Dermis microvascular lymphatic vessel endothelial cell (primary cell): ENCODE measurements around the gene KNOP1. TPM values are rescaled to one million over a fixed set of nuclear protein-coding genes. Genes with fewer than 3 reads are reported as not detected.
"Not testable (repeated sequence)": the region's sequence is repeated elsewhere in the genome, so short reads cannot be mapped to it uniquely, and the experiment has no call there.

Experiments
- DNase-seq, 2 donors: peaks; one replicate each; pipeline versions ENCODE4 v3.0.0 to v3.0.0-alpha.2; 2010; ENCODE audit warnings: low read depth in 2 of 2
- total RNA-seq: library from RNA; depleted of rRNA; stranded (reverse); fragments of >200 nt; gene quantifications from 2 replicates; pipeline ENCODE4 v1.2.1, GENCODE V29; 2014

The KNOP1 gene
- total RNA-seq, 1 donor from 2014 or later: 9.4 TPM

DNA sequence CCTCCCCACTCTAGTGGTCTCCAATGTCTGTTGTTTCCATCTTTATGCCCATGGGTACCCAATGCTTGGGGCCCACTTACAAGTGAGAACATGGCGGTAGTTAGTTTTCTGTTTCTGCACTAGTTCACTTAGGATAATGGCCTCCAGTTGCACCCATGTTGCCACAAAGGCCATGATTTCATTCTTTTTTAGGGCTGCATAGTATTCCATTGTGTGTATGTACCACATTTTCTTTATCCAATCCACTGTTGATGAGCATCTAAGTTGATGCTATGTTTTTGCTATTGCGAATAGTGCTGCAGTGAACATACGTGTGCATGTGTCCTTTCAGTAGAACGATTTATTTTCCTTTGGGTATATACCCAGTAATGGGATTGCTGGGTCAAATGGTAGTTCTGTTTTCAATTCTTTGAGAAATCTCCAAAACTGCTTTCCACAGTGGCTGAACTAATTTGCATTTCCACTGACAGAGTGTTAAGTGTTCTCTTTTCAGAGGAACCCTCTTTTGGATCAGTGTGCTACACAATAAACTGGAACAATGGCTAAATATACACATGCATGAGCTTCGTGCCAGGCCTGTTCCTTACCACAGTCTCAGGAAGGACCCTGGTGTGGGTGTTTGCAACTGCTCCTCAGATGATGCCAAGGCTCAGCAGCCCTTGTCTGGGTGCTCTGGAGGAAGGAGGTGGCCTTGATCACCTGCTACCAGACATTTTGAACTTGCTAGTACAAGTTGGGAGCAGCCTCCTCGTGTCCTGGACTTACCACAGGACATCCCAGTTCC is 34.4 kb downstream of the KNOP1 start:
- no peak for DNase-seq

DNA sequence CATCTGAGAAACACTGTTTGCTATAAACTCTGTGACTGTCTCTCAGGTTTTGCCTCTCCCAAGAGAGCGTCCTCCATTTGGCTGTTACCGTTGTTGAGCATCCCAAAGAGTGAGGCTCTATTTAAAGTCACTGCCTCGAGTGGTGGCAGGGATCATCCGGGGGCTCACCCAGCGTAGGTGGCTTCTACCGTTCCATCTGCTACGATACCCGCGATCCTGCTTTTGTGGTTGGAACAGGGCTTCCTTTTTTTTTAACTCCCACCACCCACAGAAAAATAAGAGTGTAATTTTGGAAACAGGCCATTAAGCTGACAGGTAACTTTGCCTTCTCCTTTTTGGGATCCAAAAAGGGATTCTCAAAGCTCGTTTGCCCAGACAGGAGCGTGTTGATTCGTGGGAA is 36.4 kb downstream of the KNOP1 start:
- DNase-seq: no peak

GRCh38 chr16:19680881-19681340 is 37.1 kb downstream of the KNOP1 start:
- peak in 1 of 2 donors; percentile 26 for DNase-seq

- not testable (repeated sequence) for DNase-seq
These were observed 38.7 kb downstream of the KNOP1 start for GRCh38 chr16:19679281-19679680.

DNA sequence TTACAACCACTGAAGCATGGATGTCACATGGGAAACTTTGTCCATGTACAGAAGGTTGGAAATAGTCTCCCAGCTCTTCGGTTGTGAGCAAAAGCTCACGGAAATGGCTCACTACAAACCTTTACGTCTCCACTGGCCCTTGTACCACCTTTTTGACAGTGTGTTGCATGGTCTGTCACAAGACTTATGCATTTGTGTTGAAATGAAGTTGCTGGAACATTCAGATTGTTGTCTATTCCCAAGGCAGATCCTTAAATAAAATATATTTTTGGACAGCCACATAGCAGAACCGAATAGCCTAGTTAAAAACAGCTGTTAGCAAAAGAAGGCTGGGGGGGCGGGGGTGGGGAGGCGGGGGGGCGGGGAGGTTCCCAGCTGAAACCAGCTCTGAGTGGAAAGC is 39.2 kb downstream of the KNOP1 start:
- no peak for DNase-seq

DNA sequence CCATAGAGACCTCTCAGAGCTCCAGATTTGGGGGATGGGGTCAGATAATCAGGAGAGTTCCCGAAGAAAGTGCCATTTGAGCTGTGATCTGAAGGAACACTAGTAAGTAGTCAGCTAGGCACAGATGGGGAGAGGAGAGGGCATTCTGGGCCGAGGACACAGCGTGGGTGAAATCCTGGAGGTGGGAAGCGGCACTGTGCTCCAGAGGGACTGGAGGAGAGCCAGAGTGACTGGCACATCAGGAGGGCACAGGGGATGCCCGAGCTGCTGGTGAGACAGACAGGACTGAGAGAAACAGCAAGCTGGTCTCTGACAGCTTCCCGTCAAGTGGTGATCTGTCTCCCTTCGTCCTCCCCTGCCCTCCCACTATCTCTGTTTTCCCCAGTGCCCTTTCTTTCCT is 40.6 kb downstream of the KNOP1 start:
- no peak for DNase-seq

DNA sequence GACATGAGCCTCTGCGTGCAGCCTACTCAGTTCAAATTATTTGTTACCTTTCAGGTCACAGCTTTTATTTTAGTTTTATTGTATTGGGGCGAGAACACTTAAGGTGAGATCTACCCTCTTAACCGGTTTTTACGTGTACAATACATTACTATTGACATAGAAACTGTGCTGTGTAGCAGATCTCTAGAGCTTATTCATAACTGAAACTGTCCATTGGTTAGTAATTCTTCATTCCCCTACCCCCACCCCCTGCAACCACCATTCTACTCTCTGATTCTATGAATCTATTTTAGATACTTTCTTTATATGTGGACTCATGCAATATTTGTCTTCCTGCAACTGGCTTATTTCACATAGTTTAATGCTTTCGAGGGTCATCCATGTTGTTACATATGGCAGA is 43.5 kb downstream of the KNOP1 start:
- DNase-seq: no peak

DNA sequence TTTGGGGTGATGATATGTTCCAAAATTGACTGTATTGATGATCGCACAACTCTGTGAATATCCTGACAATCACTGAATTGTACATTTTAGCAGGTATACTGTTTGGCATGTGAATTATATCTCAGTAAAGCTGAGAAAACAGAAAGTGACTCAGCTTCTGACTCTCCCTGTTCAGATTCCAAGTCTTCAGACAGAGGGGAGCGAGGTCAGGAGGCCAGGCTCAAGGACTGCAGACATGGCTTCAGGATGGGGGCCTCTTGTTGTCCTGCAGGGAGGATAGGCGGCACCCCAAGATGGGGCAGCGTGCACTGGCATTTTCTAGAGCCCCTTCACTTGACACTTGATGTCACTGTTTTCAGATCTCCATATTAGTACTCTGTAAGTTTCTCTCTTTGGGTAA is 45.6 kb downstream of the KNOP1 start:
- DNase-seq: no peak

GRCh38 chr16:19666477-19666876 is 51.5 kb downstream of the KNOP1 start:
- DNase-seq: no peak

DNA sequence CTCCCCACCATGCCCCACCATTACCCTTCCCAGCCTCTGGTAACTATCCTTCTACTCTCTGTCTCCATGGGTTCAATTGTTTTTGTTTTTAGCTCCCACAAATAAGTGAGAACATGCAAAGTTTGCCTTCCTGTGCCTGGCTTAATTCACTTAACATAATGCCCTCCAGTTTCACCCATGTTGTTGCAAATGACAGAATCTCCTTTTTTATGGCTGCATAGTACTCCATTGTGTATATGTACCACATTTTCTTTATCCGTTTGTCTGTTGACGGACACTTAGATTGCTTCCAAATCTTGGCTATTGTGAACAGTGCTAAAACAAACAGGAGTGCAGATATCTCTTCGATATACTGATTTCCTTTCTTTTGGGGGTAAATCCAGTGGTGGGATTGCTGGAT is 52.7 kb downstream of the KNOP1 start:
- not testable (repeated sequence) for DNase-seq

GRCh38 chr16:19664166-19664565 is 53.9 kb downstream of the KNOP1 start:
- DNase-seq: no peak

GRCh38 chr16:19662351-19662750 is 55.7 kb downstream of the KNOP1 start:
- no peak for DNase-seq

GRCh38 chr16:19660432-19660831 is 57.6 kb downstream of the KNOP1 start:
- no peak for DNase-seq

DNA sequence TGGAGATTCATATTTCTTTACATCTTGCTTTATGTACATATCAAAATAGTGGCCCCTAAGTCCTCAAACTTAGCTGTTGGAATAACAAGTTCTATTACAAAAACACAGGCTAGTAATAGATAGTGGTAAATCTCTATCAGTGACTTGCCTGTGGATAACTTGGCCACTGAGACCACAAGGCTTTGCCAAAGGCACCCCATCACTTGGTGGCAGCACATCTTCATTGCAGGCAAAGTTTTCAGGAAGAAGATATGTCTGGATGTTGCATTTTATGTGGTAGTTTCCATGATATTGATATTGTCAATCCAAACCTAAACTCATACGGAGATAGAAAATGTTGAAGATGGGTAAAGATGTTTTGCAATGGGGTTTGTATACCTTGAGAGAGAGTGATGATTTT is 58.5 kb downstream of the KNOP1 start:
- peak in 1 of 2 donors; percentile 26 for DNase-seq

DNA sequence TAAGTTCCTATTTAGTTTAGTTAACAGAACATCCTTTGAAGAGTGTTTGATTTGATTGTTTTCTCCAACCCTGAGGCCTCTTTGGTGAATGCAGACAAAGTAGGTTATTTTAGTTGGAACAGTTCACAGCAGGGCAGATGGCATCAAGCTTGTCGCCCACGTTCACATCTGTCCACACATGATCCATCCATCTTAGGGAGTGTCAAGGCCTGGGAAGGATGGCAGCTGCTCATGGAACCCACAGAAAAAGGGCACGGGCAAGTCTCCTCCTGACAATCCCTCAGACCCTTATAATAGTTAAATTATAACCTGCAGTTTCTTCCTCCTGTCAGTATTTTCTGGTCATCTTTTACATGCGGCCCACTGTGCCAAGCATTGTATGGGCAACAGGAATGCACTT is 60.2 kb downstream of the KNOP1 start:
- DNase-seq: no peak

GRCh38 chr16:19655242-19655777 is 62.7 kb downstream of the KNOP1 start:
- no peak for DNase-seq

- DNase-seq: no peak
These were observed 63.9 kb downstream of the KNOP1 start for GRCh38 chr16:19654147-19654546.

Other genes starting within 250 kb of the KNOP1 start
- 23.4 and 24.7 TPM in 2 replicates for gene GDE1, start 196.1 kb downstream of the KNOP1 start, total RNA-seq
- gene CCP110, start 194.3 kb downstream of the KNOP1 start, total RNA-seq: 7.1 and 7.3 TPM in 2 replicates
- 33.2 and 45.4 TPM in 2 replicates for gene VPS35L, start 162.5 kb downstream of the KNOP1 start, total RNA-seq
- gene IQCK, start within 50 bp of the KNOP1 start, total RNA-seq: 8.2 and 13.1 TPM in 2 replicates
- gene GPRC5B, start 166.6 kb upstream of the KNOP1 start, total RNA-seq: 39.3 and 109 TPM in 2 replicates